HEK293 (cell line): ENCODE data around the gene LDAF1.
A peak's percentile ranks its signal among the peaks of the same experiment; 100 is the strongest.

Experiments used
- BCL6B ChIP-seq: fragments of 450-650 bp; formaldehyde crosslinking; IDR thresholded peaks from 2 replicates; pipeline ENCODE4 v1.5.1; 2017; ENCODE audit warnings: missing biosample characterization, missing genetic modification characterization
- GFI1B ChIP-seq: fragments of 450-650 bp; formaldehyde crosslinking; IDR thresholded peaks from 2 replicates; pipeline ENCODE4 v1.5.1; 2016; ENCODE audit warnings: missing biosample characterization, missing genetic modification characterization
- KLF1 ChIP-seq: fragments of 450-650 bp; formaldehyde crosslinking; IDR thresholded peaks from 2 replicates; pipeline ENCODE4 v1.5.1; 2016; ENCODE audit warnings: missing biosample characterization, missing genetic modification characterization
- KLF16 ChIP-seq: fragments of 450-650 bp; formaldehyde crosslinking; IDR thresholded peaks from 2 replicates; pipeline ENCODE4 v1.5.1; 2017; ENCODE audit warnings: missing biosample characterization, missing genetic modification characterization
- KLF8 ChIP-seq: fragments of 450-650 bp; formaldehyde crosslinking; IDR thresholded peaks from 2 replicates; pipeline ENCODE4 v1.5.1; 2016; ENCODE audit warnings: missing biosample characterization, missing genetic modification characterization
- PRDM6 ChIP-seq: fragments of 450-650 bp; formaldehyde crosslinking; IDR thresholded peaks from 2 replicates; pipeline ENCODE4 v1.5.1; 2017; ENCODE audit warnings: missing biosample characterization, missing genetic modification characterization
- SCRT1 ChIP-seq: fragments of 450-650 bp; formaldehyde crosslinking; IDR thresholded peaks from 2 replicates; pipeline ENCODE4 v1.5.1; 2016; ENCODE audit warnings: missing biosample characterization, missing genetic modification characterization, borderline replicate concordance
- SP7 ChIP-seq: fragments of 450-650 bp; formaldehyde crosslinking; IDR thresholded peaks from 2 replicates; pipeline ENCODE4 v1.5.1; 2016; ENCODE audit warnings: missing biosample characterization, missing genetic modification characterization
- ZBTB17 ChIP-seq: fragments of 450-650 bp; formaldehyde crosslinking; IDR thresholded peaks from 2 replicates; pipeline ENCODE4 v1.5.1; 2016; ENCODE audit warnings: missing biosample characterization, missing genetic modification characterization
- ZBTB48 ChIP-seq: fragments of 450-650 bp; formaldehyde crosslinking; IDR thresholded peaks from 2 replicates; pipeline ENCODE4 v1.5.1; 2016; ENCODE audit warnings: missing biosample characterization, missing genetic modification characterization
- ZBTB8A ChIP-seq: fragments of 450-650 bp; formaldehyde crosslinking; IDR thresholded peaks from 2 replicates; pipeline ENCODE4 v1.5.1; 2016; ENCODE audit warnings: missing biosample characterization, missing genetic modification characterization
- ZFP3 ChIP-seq: fragments of 450-650 bp; formaldehyde crosslinking; IDR thresholded peaks from 2 replicates; pipeline ENCODE4 v1.5.1; 2016; ENCODE audit warnings: low read depth, missing biosample characterization, missing genetic modification characterization
- ZFP41 ChIP-seq: fragments of 450-650 bp; formaldehyde crosslinking; IDR thresholded peaks from 2 replicates; pipeline ENCODE4 v1.5.1; 2016; ENCODE audit warnings: missing biosample characterization, missing genetic modification characterization, borderline replicate concordance
- ZIC2 ChIP-seq: fragments of 450-650 bp; formaldehyde crosslinking; IDR thresholded peaks from 2 replicates; pipeline ENCODE4 v1.5.1; 2016; ENCODE audit warnings: missing biosample characterization, missing genetic modification characterization
- ZNF121 ChIP-seq: fragments of 450-650 bp; formaldehyde crosslinking; IDR thresholded peaks from 2 replicates; pipeline ENCODE4 v1.5.1; 2016; ENCODE audit warnings: missing biosample characterization, missing genetic modification characterization
- ZNF26 ChIP-seq: fragments of 450-650 bp; formaldehyde crosslinking; IDR thresholded peaks from 2 replicates; pipeline ENCODE4 v1.5.1; 2016; ENCODE audit warnings: missing biosample characterization, missing genetic modification characterization
- ZNF292 ChIP-seq: fragments of 450-650 bp; formaldehyde crosslinking; IDR thresholded peaks from 2 replicates; pipeline ENCODE4 v1.5.1; 2016; ENCODE audit warnings: low read depth, missing biosample characterization, missing genetic modification characterization, borderline replicate concordance
- ZNF324 ChIP-seq: fragments of 450-650 bp; formaldehyde crosslinking; IDR thresholded peaks from 2 replicates; pipeline ENCODE4 v1.5.1; 2016; ENCODE audit warnings: missing biosample characterization, missing genetic modification characterization
- ZNF335 ChIP-seq: fragments of 450-650 bp; formaldehyde crosslinking; conservative IDR thresholded peaks from 2 replicates; pipeline ENCODE4 v1.5.1; 2016; ENCODE audit warnings: missing biosample characterization, missing genetic modification characterization
- ZNF362 ChIP-seq: fragments of 450-650 bp; formaldehyde crosslinking; IDR thresholded peaks from 2 replicates; pipeline ENCODE4 v1.5.1; 2016; ENCODE audit warnings: missing biosample characterization, missing genetic modification characterization
- ZNF48 ChIP-seq: fragments of 450-650 bp; formaldehyde crosslinking; IDR thresholded peaks from 2 replicates; pipeline ENCODE4 v1.5.1; 2016; ENCODE audit warnings: missing biosample characterization, missing genetic modification characterization
- ZNF654 ChIP-seq: fragments of 450-650 bp; formaldehyde crosslinking; IDR thresholded peaks from 2 replicates; pipeline ENCODE4 v1.5.1; 2016; ENCODE audit warnings: low read depth, missing biosample characterization, missing genetic modification characterization
- ZNF660 ChIP-seq: fragments of 450-650 bp; IDR thresholded peaks from 2 replicates; pipeline ENCODE4 v1.5.1; 2018; ENCODE audit warnings: missing biosample characterization, mild to moderate bottlenecking, missing genetic modification characterization
- ZNF664 ChIP-seq: fragments of 450-650 bp; formaldehyde crosslinking; IDR thresholded peaks from 2 replicates; pipeline ENCODE4 v1.5.1; 2016; ENCODE audit warnings: missing biosample characterization, missing genetic modification characterization
- ZNF843 ChIP-seq: fragments of 450-650 bp; formaldehyde crosslinking; IDR thresholded peaks from 2 replicates; pipeline ENCODE4 v1.5.1; 2016; ENCODE audit warnings: missing biosample characterization, missing genetic modification characterization
- ZXDB ChIP-seq: fragments of 450-650 bp; formaldehyde crosslinking; IDR thresholded peaks from 2 replicates; pipeline ENCODE4 v1.5.1; 2016; ENCODE audit warnings: missing biosample characterization, missing genetic modification characterization
- TF ChIP-seq, protein P1 (sequence below): fragments of 450-650 bp; formaldehyde crosslinking; optimal IDR thresholded peaks from 2 replicates; pipeline ENCODE3; 2016; ENCODE audit warnings: missing biosample characterization, mild to moderate bottlenecking, missing genetic modification characterization
- TF ChIP-seq, protein P2 (sequence below): fragments of 450-650 bp; formaldehyde crosslinking; IDR thresholded peaks from 2 replicates; pipeline ENCODE4 v1.5.1; 2016; ENCODE audit warnings: missing biosample characterization, missing genetic modification characterization
- TF ChIP-seq, protein P3 (sequence below): fragments of 450-650 bp; formaldehyde crosslinking; IDR thresholded peaks from 2 replicates; pipeline ENCODE4 v1.5.1; 2016; ENCODE audit warnings: missing biosample characterization, missing genetic modification characterization

Gene LDAF1

GRCh38 chr16:21156767-21157467, 1.6 kb upstream of the LDAF1 start (continued):
- peak; percentile 4; the same call in 1 of the 2 replicates for TF ChIP-seq ZNF292 (tag by site-specific recombination)
- peak; percentile 37; the same call in 1 of the 2 replicates for TF ChIP-seq KLF8 (tag by site-specific recombination)
- TF ChIP-seq KLF1, result 0 out of 2 replicates have a peak, but pooled peaks have one; percentile 46
- TF ChIP-seq, protein P1, sequence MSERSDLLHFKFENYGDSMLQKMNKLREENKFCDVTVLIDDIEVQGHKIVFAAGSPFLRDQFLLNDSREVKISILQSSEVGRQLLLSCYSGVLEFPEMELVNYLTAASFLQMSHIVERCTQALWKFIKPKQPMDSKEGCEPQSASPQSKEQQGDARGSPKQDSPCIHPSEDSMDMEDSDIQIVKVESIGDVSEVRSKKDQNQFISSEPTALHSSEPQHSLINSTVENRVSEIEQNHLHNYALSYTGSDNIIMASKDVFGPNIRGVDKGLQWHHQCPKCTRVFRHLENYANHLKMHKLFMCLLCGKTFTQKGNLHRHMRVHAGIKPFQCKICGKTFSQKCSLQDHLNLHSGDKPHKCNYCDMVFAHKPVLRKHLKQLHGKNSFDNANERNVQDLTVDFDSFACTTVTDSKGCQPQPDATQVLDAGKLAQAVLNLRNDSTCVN (tag by site-specific recombination), result peak; percentile 13
- TF ChIP-seq ZFP41, result no peak
- 0 out of 2 replicates have a peak, but pooled peaks have one; percentile 16 for TF ChIP-seq ZNF664 (tag by site-specific recombination)
- TF ChIP-seq SCRT1, result no peak
- TF ChIP-seq ZBTB17 (tag by site-specific recombination), result peak; percentile 63
- TF ChIP-seq ZNF843 (tag by site-specific recombination), result 0 out of 2 replicates have a peak, but pooled peaks have one; percentile 31
- TF ChIP-seq ZBTB8A (tag by site-specific recombination), result no peak
- no peak for TF ChIP-seq ZNF26 (tag by site-specific recombination)
- TF ChIP-seq ZNF324, result 0 out of 2 replicates have a peak, but pooled peaks have one; percentile 34
- peak; percentile 99 for TF ChIP-seq ZNF654 (tag by site-specific recombination)
- TF ChIP-seq ZNF362 (tag by site-specific recombination), result no peak
- no peak for TF ChIP-seq KLF16 (tag by site-specific recombination)
- 0 out of 2 replicates have a peak, but pooled peaks have one; percentile 23 for TF ChIP-seq GFI1B (tag by site-specific recombination)
- TF ChIP-seq ZNF660 (tag by site-specific recombination), result peak; percentile 56; the same call in 1 of the 2 replicates
- no peak for TF ChIP-seq ZFP3 (tag by site-specific recombination)
- 0 out of 2 replicates have a peak, but pooled peaks have one; percentile 20 for TF ChIP-seq ZNF335 (tag by site-specific recombination)
- TF ChIP-seq PRDM6 (tag by site-specific recombination), result no peak
- peak; percentile 74 for TF ChIP-seq SP7
- TF ChIP-seq ZNF48 (tag by site-specific recombination), result no peak
- TF ChIP-seq, protein P2, sequence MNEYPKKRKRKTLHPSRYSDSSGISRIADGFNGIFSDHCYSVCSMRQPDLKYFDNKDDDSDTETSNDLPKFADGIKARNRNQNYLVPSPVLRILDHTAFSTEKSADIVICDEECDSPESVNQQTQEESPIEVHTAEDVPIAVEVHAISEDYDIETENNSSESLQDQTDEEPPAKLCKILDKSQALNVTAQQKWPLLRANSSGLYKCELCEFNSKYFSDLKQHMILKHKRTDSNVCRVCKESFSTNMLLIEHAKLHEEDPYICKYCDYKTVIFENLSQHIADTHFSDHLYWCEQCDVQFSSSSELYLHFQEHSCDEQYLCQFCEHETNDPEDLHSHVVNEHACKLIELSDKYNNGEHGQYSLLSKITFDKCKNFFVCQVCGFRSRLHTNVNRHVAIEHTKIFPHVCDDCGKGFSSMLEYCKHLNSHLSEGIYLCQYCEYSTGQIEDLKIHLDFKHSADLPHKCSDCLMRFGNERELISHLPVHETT (tag by site-specific recombination), result peak; percentile 61; the same call in 1 of the 2 replicates
- TF ChIP-seq ZIC2 (tag by site-specific recombination), result no peak
- peak; percentile 47 for TF ChIP-seq ZXDB (tag by site-specific recombination)
- TF ChIP-seq ZBTB48 (tag by site-specific recombination), result peak; percentile 58
- TF ChIP-seq BCL6B (tag by site-specific recombination), result peak; percentile 95
- peak; percentile 75 for TF ChIP-seq ZNF121 (tag by site-specific recombination)
- TF ChIP-seq, protein P3, sequence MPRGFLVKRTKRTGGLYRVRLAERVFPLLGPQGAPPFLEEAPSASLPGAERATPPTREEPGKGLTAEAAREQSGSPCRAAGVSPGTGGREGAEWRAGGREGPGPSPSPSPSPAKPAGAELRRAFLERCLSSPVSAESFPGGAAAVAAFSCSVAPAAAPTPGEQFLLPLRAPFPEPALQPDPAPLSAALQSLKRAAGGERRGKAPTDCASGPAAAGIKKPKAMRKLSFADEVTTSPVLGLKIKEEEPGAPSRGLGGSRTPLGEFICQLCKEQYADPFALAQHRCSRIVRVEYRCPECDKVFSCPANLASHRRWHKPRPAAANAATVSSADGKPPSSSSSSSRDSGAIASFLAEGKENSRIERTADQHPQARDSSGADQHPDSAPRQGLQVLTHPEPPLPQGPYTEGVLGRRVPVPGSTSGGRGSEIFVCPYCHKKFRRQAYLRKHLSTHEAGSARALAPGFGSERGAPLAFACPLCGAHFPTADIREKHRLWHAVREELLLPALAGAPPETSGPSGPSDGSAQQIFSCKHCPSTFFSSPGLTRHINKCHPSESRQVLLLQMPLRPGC (tag by site-specific recombination), result no peak
